GM12872 (cell line): ENCODE results near the gene CTXND1.

Experiments used
- TF ChIP-seq, protein P1 (sequence below): IDR thresholded peaks from 3 replicates; pipeline ENCODE4 v1.5.1; 2011; ENCODE audit warnings: low read depth, mild to moderate bottlenecking, low read length, moderate library complexity; ENCODE audit not compliant: insufficient read depth

Gene CTXND1

DNA sequence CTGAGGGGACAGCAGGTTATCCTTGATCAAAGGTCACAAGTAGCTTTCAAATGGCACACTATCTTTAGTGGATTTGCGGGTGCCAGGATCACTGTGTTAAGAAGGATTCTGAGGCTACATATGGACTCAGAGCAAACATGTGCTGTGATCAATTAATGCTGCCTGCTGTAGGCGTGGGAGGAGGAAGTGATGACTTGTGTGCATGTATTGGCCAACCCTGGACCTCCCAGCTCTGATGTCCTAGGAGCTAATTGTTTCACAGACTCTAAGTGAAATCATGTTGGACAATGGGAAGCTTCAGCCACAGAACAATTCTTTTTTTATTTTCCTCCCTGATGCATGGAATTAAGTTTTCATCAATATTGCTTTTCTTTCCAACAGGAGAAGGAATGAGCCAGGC is 74.9 kb downstream of the CTXND1 start:
- TF ChIP-seq, protein P1, sequence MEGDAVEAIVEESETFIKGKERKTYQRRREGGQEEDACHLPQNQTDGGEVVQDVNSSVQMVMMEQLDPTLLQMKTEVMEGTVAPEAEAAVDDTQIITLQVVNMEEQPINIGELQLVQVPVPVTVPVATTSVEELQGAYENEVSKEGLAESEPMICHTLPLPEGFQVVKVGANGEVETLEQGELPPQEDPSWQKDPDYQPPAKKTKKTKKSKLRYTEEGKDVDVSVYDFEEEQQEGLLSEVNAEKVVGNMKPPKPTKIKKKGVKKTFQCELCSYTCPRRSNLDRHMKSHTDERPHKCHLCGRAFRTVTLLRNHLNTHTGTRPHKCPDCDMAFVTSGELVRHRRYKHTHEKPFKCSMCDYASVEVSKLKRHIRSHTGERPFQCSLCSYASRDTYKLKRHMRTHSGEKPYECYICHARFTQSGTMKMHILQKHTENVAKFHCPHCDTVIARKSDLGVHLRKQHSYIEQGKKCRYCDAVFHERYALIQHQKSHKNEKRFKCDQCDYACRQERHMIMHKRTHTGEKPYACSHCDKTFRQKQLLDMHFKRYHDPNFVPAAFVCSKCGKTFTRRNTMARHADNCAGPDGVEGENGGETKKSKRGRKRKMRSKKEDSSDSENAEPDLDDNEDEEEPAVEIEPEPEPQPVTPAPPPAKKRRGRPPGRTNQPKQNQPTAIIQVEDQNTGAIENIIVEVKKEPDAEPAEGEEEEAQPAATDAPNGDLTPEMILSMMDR: no peak

DNA sequence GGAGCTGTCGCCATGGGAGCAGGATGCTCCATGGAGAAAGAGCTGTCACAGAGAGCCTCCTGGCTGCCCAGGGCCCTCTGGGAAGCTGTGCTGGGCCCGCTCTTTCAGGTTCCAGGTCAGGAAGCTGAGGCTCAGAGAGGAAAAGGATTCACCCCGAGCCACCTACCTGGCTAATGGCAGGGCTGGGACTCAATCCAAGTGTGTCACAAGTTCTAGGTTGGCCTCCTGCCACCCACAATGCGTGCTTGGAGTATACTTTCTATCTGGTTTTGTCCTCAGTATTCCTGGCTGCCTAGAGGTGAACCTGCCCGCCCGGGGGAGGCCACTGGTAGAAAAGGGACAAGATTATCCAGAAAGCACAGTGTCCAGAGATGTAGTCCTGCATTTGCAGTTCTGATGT is 75.6 kb downstream of the CTXND1 start:
- TF ChIP-seq, protein P1: no peak

DNA sequence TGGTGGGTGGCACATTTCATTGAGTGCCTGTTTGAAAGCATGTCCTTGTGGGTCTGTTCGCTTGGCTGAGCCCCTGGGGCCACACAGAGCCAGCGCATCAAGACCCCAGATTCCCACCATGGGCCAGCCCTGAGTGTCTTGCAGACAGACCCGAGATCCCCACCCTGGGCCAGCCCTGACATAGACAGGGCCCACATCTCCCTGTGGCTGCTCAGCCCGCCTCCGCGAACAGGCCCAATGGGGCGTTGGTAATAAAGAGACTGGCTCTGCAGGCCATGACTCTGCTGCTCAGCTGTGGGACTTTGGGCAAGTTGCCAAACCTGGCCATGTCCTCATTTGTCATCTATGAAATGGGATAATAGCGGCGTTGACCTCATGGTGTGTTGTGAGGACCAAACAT is 76.6 kb downstream of the CTXND1 start:
- TF ChIP-seq, protein P1: no peak

DNA sequence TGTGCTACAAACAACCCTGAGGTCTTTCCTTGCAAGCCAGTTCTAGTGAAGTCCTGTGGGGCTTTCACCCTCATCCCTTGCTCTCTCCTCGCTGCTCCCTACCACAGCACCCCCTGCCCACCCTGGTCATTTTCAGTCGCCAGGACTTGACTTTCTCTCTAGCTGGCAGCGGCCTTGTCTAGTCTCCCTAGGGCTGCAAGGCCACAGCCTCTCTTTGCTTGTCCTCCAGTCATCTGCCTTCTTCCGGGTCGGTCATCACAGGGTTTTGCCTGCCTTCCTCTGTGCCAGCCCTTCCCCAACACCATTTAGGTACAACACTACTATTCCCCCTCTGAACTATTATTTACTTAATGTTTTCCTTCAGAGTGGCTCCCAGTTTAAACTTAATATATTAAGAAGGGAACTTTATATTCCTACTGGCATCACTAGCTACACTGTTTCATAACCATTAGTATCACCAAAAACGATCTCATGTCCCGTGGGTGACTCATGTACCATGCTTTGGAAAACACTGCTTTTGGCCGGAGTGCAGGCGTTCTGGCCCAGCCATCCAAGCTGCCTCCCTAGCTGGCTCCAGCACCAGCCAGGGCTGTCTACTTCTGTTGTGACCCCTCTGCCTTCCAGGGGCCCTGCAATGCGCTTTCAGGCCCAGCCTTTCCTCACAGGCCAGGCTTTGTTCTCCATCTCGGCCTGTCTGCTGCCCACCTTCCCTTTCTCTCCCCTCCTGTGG is 77.8 kb downstream of the CTXND1 start:
- TF ChIP-seq, protein P1: no peak

DNA sequence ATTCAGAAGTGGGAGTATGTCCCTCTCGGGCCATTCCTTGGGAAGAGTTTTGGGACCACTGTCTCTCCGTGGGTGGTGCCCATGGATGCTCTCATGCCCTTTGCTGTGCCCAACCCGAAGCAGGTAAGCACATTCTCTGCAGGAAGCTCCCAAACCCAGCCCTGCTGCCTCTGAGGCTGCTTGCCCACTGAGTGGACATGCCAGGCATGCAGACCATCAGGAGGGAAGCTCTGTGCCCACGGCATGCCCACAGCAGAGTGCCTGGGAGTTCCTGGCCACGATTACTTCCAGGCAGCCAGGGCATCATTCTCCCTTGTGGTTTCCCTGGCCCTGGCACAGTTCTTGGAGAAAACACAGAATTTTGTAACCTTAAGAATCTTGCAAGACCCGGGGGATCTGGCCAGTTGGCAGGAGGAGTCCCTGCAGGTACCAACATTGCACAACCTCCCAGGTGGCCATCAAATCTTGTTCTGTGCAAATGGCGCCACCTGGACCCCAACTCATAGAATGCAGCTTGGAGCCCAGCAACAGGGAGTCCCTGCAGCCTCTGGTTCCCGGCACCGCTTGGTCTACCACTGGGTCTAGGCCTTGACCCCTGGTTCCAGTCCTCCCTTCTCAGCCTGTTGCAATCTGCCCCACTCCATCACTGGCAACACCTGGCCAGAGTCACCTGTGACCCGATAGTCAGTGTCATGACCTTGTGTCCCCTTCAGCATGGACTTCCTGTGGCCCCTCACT is 78.8 kb downstream of the CTXND1 start:
- TF ChIP-seq, protein P1: peak; percentile 86

DNA sequence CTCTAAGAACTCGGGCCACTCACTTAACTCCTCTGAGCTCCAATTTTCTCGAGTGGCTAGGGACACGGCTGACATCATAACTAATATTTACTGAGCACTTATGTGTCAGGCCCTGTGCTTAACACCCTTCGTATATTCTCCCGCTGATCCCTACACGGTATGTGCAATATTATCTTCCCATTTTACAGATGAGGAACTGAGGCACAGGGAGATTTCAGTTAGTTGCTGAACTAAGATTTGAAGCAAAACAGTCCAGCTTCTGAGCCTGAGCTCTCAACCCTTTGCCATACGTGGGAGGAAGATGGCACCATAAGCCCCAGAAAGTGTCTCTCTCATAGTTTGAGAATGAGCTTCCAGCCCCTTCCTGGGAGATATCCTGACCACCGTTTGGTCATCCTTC is 79.6 kb downstream of the CTXND1 start:
- TF ChIP-seq, protein P1: no peak

DNA sequence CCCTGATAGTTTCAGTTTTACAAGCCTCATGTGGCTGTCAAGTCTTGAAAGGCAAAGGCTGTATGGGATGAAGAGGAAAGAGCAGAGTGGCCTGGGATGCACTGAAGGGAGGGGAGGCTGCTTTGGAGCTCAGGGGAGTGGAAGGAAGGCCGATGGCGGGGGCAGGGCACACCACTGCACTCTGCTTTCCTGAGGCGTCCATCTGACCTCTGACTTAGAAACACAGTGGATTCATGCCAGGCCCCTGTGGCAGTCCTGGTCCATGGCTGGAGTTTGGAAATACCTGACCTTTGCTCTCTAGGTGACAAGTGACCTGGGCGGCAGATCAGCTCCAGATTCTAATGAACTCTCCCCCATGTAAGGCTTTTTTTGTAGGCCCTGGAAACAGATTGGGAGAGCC is 80.2 kb downstream of the CTXND1 start:
- TF ChIP-seq, protein P1: no peak
